Endodermal cell (in vitro differentiated cells): ENCODE measurements around the gene PCSK7. TPM values are rescaled to one million over a fixed set of nuclear protein-coding genes. Genes with fewer than 3 reads are reported as not detected.
A peak's percentile ranks its signal among the peaks of the same experiment; 100 is the strongest.

ENCODE experiments used
- DNase-seq: peaks from one replicate; pipeline ENCODE4 v3.0.0-alpha.2; 2017
- H3K27ac ChIP-seq: 2 replicates; pipeline ENCODE4 v1.5.1; 2013; ENCODE audit warnings: mild to moderate bottlenecking, low read depth, low read length, moderate library complexity
- H3K27me3 ChIP-seq: 2 replicates; pipeline ENCODE4 v1.6.1; 2013; ENCODE audit warnings: mild to moderate bottlenecking, low read length, moderate library complexity; ENCODE audit not compliant: insufficient read depth, control insufficient read depth, poor library complexity, severe bottlenecking
- H3K36me3 ChIP-seq: 2 replicates; pipeline ENCODE4 v1.7.0; 2013; ENCODE audit warnings: mild to moderate bottlenecking, low read length, moderate library complexity; ENCODE audit not compliant: control insufficient read depth, insufficient read depth
- H3K4me1 ChIP-seq: one replicate; pipeline ENCODE4 v1.7.0; 2013; ENCODE audit warnings: low read length; ENCODE audit not compliant: control insufficient read depth, insufficient read depth
- H3K4me3 ChIP-seq: 2 replicates; pipeline ENCODE4 v1.5.1; 2013; ENCODE audit warnings: mild to moderate bottlenecking, low read length, moderate library complexity
- H3K9ac ChIP-seq: 2 replicates; pipeline ENCODE4 v1.6.1; 2013; ENCODE audit warnings: mild to moderate bottlenecking, low read length, moderate library complexity; ENCODE audit not compliant: poor library complexity, severe bottlenecking; ENCODE audit errors: extremely low read depth
- H3K9me3 ChIP-seq: 2 replicates; pipeline ENCODE4 v1.6.1; 2013; ENCODE audit warnings: mild to moderate bottlenecking, low read length, moderate library complexity; ENCODE audit not compliant: control insufficient read depth
- H3K27ac Mint-ChIP-seq: 2 replicates; pipeline ENCODE4 v1.8.0; 2020; ENCODE audit warnings: mixed read lengths
- H3K27me3 Mint-ChIP-seq: 2 replicates; pipeline ENCODE4 v1.8.0; 2021; ENCODE audit warnings: mild to moderate bottlenecking, mixed read lengths; ENCODE audit not compliant: insufficient read depth
- H3K36me3 Mint-ChIP-seq: 2 replicates; pipeline ENCODE4 v1.8.0; 2020; ENCODE audit warnings: low read depth, mixed read lengths
- H3K4me1 Mint-ChIP-seq: 2 replicates; pipeline ENCODE4 v1.8.0; 2020; ENCODE audit warnings: mixed read lengths
- H3K4me3 Mint-ChIP-seq: 2 replicates; pipeline ENCODE4 v1.8.0; 2020; ENCODE audit warnings: mild to moderate bottlenecking, moderate library complexity, mixed read lengths
- H3K9me3 Mint-ChIP-seq: 2 replicates; pipeline ENCODE4 v1.8.0; 2020; ENCODE audit warnings: mild to moderate bottlenecking, mixed read lengths
- WGBS, 2 experiments: methylation state at CpG; one replicate each; pipeline versions ENCODE4 v1.1.5 to v1.1.7; 2013; ENCODE audit warnings: missing lambda C conversion rate in 2 of 2, mixed read lengths in 1 of 2; ENCODE audit not compliant: insufficient coverage in 1 of 2, insufficient read length in 1 of 2; 5-methylcytosine and 5-hydroxymethylcytosine counted together
- total RNA-seq, 2 donors: library from RNA; stranded (reverse); fragmentation: NEBNext Ultra II Directional in 1 of 2; extraction: Animal tissue kit (Norgen Biotek cat#: 25700) in 1 of 2; gene quantifications; 2 replicates in 1 of 2; 3 replicates in 1 of 2; pipeline ENCODE4 v1.2.1, GENCODE V29; 2021
- TF ChIP-seq, protein P1 (sequence below): fragments of 200-600 bp; sonication (generic); conservative IDR thresholded peaks from 2 replicates; pipeline ENCODE4 v1.5.0; 2021; ENCODE audit warnings: antibody characterized with exemption, mild to moderate bottlenecking

Gene PCSK7
- total RNA-seq, 2 donors from 2014 or later = 56.5 to 58.6 TPM

- no peak overlapping the region for H3K4me3 Mint-ChIP-seq
These were observed 50.0 kb downstream of the PCSK7 start for GRCh38 chr11:117181586-117182550.

GRCh38 chr11:117180661-117181585, 51.0 kb downstream of the PCSK7 start:
- Mint-ChIP-seq H3K4me1 (peaks cover 22% of the 10 kb centered on the region), H3K9me3 (no peaks in the 10 kb centered on the region), H3K36me3 (peaks cover 24% of the 10 kb centered on the region), H3K27me3 (peaks cover 2% of the 10 kb centered on the region), H3K27ac (peak overlapping the region; percentile 39), H3K4me3 (peak overlapping the region; percentile 87)
- Histone ChIP-seq H3K27ac (no peak overlapping the region), H3K36me3 (peaks cover 34% of the 10 kb centered on the region), H3K9me3 (no peaks in the 10 kb centered on the region), H3K4me3 (no peak overlapping the region), H3K9ac (no peak overlapping the region), H3K27me3 (no peaks in the 10 kb centered on the region), H3K4me1 (no peaks in the 10 kb centered on the region)
- TF ChIP-seq, protein P1, sequence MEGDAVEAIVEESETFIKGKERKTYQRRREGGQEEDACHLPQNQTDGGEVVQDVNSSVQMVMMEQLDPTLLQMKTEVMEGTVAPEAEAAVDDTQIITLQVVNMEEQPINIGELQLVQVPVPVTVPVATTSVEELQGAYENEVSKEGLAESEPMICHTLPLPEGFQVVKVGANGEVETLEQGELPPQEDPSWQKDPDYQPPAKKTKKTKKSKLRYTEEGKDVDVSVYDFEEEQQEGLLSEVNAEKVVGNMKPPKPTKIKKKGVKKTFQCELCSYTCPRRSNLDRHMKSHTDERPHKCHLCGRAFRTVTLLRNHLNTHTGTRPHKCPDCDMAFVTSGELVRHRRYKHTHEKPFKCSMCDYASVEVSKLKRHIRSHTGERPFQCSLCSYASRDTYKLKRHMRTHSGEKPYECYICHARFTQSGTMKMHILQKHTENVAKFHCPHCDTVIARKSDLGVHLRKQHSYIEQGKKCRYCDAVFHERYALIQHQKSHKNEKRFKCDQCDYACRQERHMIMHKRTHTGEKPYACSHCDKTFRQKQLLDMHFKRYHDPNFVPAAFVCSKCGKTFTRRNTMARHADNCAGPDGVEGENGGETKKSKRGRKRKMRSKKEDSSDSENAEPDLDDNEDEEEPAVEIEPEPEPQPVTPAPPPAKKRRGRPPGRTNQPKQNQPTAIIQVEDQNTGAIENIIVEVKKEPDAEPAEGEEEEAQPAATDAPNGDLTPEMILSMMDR = peak; percentile 97
- DNase-seq = peak; percentile 97
- WGBS, 2 experiments = 61 to 67% methylated on average over 18 to 21 of the region's 22 CpGs

More at GRCh38 chr11:117181586-117182550, 50.0 kb downstream of the PCSK7 start:
- H3K27me3 Mint-ChIP-seq = peaks cover 2% of the 10 kb centered on the region
- peaks cover 22% of the 10 kb centered on the region for H3K4me1 Mint-ChIP-seq
- no peaks in the 10 kb centered on the region for H3K27me3 ChIP-seq
- DNase-seq = no peak
- no peaks in the 10 kb centered on the region for H3K4me1 ChIP-seq
- no peak overlapping the region for H3K9ac ChIP-seq
- no peak overlapping the region for H3K27ac ChIP-seq
- peaks cover 28% of the 10 kb centered on the region for H3K36me3 ChIP-seq
- 96 to 98% methylated on average over 18 to 22 of the region's 22 CpGs for WGBS, 2 experiments
- no peak overlapping the region for H3K27ac Mint-ChIP-seq
- H3K4me3 ChIP-seq = no peak overlapping the region
- H3K9me3 Mint-ChIP-seq = no peaks in the 10 kb centered on the region
- H3K9me3 ChIP-seq = no peaks in the 10 kb centered on the region
- H3K36me3 Mint-ChIP-seq = peaks cover 22% of the 10 kb centered on the region
- TF ChIP-seq, protein P1 = no peak

DNA sequence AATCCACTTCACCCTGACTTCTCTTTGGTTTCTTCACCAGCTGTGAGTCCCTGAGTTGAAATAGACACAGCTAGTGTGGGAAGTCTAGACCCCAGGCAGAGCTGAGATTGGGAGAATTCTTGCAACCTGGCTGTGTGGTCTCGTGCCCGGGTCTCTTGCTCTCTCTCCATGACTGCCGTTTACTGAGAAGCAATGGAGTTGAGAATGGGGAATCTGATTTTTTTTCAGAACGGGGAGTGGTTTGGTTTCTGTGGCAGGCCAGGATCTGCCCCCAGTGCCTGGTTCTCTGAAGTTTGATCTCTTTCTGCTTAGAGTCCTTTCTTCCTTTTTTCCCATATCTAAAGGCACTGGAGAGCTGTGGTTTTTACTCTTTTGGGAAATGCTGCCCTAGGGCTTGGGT, 51.9 kb downstream of the PCSK7 start:
- Histone ChIP-seq H3K27me3 (no peaks in the 10 kb centered on the region), H3K9me3 (no peaks in the 10 kb centered on the region), H3K27ac (no peak overlapping the region), H3K9ac (peak overlapping the region; percentile 67), H3K36me3 (peaks cover 39% of the 10 kb centered on the region), H3K4me3 (peak overlapping the region; percentile 86), H3K4me1 (no peaks in the 10 kb centered on the region)
- TF ChIP-seq, protein P1 = no peak
- DNase-seq = peak; percentile 54
- peaks cover 2% of the 10 kb centered on the region for H3K27me3 Mint-ChIP-seq
- peaks cover 28% of the 10 kb centered on the region for H3K36me3 Mint-ChIP-seq
- H3K4me3 Mint-ChIP-seq = peak overlapping the region; percentile 87
- WGBS, 2 experiments = 77% methylated on average over 4 of the region's 4 CpGs; no CpG with 5 or more reads in 1 of the 2 experiments
- H3K4me1 Mint-ChIP-seq = peaks cover 22% of the 10 kb centered on the region
- H3K9me3 Mint-ChIP-seq = no peaks in the 10 kb centered on the region
- peak overlapping the region; percentile 44 for H3K27ac Mint-ChIP-seq
